Thyroid gland (tissue), 4 donors: ENCODE data around the gene FBXL17.

ENCODE experiments used
- CTCF ChIP-seq, 6 experiments: fragments of 200-600 bp in 3 of 6; fragments of 450-650 bp in 3 of 6; sonication (generic) in 3 of 6; IDR thresholded peaks; one replicate each; pipeline ENCODE4 v1.5.1; 2016 to 2019; ENCODE audit warnings: antibody characterized with exemption in 6 of 6, mild to moderate bottlenecking in 2 of 6, inconsistent platforms in 1 of 6, moderate library complexity in 1 of 6
- POLR2A ChIP-seq, 2 donors: fragments of 450-650 bp; IDR thresholded peaks; one replicate each; pipeline ENCODE4 v1.6.1; 2017; ENCODE audit warnings: antibody characterized with exemption in 2 of 2, mild to moderate bottlenecking in 2 of 2, moderate library complexity in 1 of 2

GRCh38 chr5:108415726-108416125 is 33.8 kb upstream of the FBXL17 start:
- no peak for TF ChIP-seq CTCF (IDR thresholded peaks at IDR 0.05)
- no peak for TF ChIP-seq POLR2A (IDR thresholded peaks at IDR 0.05)
